HG02840 (cell line): Measurements from ENCODE around the gene TLK1.
A peak's percentile ranks its signal among the peaks of the same experiment; 100 is the strongest.
"Not testable (repeated sequence)": the region's sequence is repeated elsewhere in the genome, so short reads cannot be mapped to it uniquely, and the experiment has no call there.

Experiments used
- ATAC-seq: cut with Tn5 transposase; IDR thresholded peaks from one replicate; pipeline ENCODE4 v1.9.1; 2021; ENCODE audit warnings: mild to moderate bottlenecking, moderate library complexity, moderate number of reproducible peaks; ENCODE audit not compliant: unreplicated experiment, low FRiP score

The TLK1 gene

GRCh38 chr2:171087547-171087946 is 73.1 kb downstream of the TLK1 start:
- ATAC-seq = no peak

DNA sequence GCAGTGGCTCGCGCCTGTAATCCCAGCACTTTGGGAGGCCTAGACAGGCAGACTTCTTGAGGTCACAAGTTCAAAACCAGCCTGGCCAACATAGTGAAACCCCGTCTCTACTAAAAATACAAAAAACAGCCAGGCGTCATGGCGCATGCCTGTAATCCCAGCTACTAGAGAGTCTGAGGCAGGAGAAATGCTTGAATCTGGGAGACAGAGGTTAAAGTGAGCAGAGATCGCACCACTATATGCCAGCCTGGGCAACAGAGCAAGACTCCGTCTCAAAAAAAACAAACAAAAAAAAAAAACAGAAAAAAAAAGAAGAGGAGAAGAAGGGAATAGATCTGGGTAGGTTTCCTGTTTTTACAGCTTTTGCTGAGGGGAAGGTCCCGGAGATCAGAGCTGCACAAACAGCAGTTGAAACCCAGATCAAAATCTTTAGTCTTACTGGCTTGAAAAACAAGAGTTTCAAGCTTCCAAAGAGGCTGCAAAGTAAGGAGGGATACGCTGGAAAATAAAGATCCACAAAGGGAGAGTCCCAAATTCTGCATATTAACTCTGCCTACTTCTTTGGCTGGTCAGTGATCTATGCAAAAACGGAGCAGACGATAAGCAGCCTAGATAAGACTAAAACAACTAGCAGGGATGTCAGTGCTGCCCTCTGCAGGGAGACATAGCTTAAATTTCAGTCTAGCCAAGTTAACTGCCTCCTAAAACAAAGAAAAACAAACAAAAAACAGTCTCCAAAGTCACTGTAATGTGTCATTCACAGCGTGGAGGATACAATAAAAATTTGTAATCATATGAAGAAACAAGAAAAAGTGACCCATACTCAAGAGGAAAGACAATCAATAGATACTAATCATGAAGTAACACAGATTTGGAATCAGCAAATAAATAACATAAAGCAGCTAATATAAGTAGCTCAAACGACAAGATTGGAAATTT is 74.1 kb downstream of the TLK1 start:
- no peak for ATAC-seq

GRCh38 chr2:171084128-171084527 is 76.6 kb downstream of the TLK1 start:
- no peak for ATAC-seq

DNA sequence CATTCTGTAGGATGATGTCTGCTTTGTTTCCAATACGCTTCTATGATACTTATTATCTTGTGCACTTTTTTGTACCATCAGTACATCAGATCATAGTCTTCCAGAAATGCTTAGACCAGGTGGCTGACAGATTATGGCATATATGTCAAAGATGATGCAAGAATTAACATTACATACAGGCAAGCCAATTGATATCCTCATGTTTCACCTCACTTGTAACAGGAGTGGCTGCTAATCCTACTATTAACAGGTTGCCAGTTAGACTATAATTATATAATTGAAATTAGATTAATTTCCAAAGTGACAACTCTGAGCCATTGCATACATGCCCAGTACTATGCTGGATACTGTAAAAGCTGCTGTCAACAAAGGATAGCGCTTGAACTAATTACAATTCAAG is 77.2 kb downstream of the TLK1 start:
- no peak for ATAC-seq

- ATAC-seq = no peak
These were observed 79.0 kb downstream of the TLK1 start for GRCh38 chr2:171081649-171082111.

- ATAC-seq = no peak
These were observed 80.1 kb downstream of the TLK1 start for GRCh38 chr2:171080607-171081006.

DNA sequence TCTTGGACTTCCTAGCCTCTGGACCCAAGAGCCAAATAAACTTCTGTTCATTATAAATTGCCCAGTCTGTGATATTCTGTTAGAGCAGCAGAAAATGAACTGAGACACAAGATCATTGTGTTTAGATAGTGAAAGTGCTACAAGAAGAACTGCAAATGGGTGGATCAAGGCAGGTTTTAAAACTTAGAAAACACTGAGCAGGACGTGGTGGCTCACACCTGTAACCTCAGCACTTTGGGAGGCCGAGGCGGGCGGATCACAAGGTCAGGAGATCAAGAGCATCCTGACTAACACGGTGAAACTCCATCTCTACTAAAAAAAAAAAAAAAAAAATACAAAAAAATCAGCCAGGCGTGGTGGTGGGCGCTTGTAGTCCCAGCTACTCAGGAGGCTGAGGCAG is 84.3 kb downstream of the TLK1 start:
- ATAC-seq = not testable (repeated sequence)

GRCh38 chr2:171072164-171072563 is 88.5 kb downstream of the TLK1 start:
- ATAC-seq = no peak

DNA sequence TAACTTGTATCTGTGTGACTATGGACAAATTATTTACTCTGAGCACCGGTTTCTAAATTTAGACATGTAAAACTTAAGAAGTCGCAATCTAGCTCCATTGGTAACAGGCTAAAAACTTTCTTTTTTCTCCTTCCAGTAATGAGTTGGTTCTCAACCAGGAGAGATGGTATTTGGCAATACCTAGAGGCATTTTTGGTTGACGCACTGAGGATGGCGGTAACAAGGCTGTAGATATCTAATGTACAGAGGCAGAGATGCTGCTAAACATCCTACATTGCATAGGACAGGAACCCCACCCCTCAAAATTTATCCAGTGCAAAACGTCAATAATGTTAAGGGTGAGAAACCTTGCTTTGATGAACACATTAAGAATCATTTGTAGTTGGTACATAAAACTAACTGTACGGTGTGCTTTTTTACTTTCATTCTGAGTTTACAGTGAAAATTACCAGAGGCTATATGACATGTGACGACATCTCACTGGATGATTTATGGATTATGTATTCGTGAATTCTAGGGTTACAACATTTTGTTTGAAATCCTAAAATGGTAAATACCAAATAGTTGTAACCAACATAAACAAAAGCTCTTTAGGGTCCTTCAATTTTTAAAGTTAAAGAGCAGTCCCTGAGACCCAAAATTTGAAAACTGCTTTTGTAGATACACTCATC is 91.3 kb downstream of the TLK1 start:
- ATAC-seq = no peak

DNA sequence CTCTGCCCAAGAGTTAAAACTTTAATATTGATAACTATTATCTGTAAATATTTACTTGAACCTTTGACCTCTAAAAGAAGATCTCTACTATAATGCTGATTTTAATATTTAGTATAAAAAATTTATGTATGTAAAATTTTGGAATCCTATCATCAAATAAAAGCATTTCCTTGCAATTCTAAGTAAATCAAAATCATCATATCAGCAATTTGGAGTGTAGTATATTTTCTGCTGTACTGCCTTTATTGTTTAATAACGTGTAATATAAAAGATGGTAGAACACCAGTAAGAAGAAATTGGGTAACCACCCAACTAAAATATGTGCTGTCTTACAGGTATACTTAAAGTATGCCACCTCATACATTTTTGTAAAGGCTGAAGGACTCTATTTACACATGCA is 94.6 kb downstream of the TLK1 start:
- no peak for ATAC-seq

DNA sequence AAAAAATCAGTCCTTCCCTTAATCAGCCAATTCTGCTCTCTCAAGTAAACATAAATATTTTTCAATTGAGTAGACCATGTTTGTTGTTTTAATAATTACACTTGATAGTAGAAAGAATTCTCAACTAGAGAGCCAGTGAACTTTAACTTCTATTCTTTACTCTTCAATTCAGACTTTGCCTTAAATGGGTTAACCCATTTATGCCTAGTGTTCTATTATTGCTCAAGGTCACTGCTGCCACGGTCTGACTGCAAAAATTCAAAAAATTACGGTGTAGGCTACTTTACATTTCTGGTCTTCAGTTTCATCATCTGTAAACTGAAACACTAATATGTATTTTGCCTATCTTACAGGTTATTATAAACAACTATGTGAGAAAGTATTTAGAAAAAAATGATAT is 103.1 kb downstream of the TLK1 start:
- ATAC-seq = no peak

DNA sequence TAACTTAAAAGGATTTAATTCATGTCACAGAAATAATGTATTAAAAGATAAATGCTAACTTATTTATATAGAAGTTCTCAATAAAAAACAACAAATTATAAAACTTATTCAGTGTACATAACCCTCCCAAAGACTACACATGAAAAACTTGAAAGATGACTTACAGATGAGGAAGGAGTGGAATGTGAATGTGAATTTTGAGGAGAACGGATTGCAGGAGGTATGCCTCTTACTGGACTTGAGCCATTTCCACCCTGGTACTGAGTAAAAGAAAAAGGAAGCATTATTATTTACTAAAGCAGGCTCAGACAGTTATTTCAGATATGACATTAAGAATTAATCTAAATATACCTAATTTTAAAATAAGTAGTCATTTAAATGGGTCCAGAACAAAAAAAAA is 104.4 kb downstream of the TLK1 start:
- ATAC-seq = no peak

DNA sequence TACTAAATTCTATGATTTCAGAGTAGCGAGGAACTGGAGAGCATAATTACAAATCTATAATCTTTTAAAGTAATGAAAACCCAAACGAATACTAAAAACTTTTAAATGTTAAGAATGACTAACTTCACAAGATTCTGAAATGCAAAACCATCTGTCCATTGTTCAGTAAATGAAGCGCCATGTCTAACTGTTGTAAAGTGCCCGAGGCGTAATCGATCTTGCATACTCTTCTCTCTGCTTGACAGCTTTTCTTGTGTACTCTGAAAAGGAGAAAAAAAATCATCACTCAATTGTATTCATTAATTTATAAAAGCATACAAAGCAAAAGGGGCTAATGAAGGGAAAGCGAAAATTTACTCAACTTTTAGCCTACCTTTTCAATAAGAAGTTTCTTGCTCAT is 111.0 kb downstream of the TLK1 start:
- no peak for ATAC-seq

- ATAC-seq = no peak
These were observed 114.6 kb downstream of the TLK1 start for GRCh38 chr2:171046048-171046560.

DNA sequence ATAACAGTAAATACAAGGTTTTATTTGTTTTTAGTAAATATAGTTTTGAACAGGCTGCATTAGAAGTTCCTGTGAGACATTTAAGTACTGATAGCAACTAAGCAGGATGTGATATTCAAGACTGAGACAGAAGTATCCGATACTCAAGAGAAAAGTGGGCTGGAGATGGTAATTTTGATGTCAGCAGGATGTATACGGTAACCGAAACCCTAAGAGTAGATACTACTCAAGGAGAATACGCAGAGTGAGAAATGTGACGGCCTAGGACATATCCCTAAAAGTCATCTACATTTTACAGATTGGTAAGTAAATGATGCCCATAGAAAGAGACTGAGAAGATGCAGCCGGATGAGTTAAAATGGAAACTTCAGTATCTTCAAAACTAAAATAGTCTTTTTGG is 116.3 kb downstream of the TLK1 start:
- no peak for ATAC-seq

- ATAC-seq = no peak
These were observed 118.3 kb downstream of the TLK1 start for GRCh38 chr2:171042253-171042969.

DNA sequence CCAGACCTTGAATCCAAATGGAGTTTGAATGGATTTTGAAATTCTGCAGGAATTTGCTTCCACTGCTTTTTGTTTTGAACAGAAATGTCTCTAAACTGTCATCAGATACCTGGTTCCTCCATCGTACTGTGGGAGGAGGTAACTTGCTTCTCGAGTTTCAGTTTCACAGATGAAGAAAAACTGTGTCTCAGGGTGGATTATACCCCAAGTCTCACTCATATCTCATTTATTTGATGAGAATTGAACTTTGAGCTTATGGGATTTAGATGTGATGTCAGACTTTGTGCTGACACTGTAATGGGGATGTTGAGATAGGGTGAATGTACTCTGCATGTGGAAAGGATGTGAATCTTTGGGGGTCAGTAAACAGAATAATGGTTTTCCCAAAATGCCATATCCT is 124.2 kb downstream of the TLK1 start:
- no peak for ATAC-seq

- no peak for ATAC-seq
These were observed 126.4 kb downstream of the TLK1 start for GRCh38 chr2:171034315-171034714.

DNA sequence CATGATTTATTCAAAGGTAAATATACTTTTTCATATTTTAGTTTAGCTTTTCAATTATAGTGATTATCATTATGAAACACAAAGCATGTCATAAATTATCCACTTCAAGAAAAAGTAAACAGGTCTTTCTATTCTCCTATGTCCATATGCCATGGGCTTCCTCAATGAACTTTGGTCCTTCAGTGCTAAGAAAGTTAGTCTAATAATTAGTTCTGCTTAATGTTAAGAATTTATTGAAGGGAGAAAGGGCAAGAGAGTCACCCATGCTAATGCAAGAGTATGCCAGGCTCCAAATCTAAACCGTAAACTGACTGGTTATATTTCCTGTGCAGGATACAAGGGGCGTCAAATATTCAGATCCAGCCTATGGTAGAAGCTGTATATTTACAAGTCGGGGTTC is 135.5 kb downstream of the TLK1 start:
- ATAC-seq = no peak

- peak; percentile 78 for ATAC-seq
These were observed 142.2 kb downstream of the TLK1 start for GRCh38 chr2:171018522-171018921.

DNA sequence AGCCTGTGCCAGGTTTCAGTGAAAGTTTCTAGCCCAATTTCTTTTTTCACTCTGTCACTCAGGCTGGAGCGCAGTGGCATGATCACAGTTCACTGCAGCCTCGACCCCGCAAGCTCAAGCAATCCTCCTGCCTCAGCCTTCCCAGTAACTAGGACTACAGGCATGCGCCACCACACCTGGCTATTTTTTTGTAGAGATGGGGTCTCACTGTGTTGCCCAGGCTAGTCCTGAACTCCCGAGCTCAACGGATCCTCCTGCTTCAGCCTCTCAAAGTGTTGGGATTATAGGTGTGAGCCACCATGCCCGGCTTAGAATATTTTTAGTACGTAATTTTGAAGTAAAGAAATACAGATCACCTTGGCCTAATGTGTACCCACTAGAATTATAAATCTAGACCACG is 144.6 kb downstream of the TLK1 start:
- no peak for ATAC-seq
